ENCODE results near the gene INPP5E. TPM values are rescaled to one million over a fixed set of nuclear protein-coding genes. Genes with fewer than 3 reads are reported as not detected.

Gene INPP5E
- total RNA-seq, 1 experiment from 2014 or later: 11.3 TPM

GRCh38 chr9:136443687-136444086 is 4.0 kb upstream of the INPP5E start:
- Mint-ChIP-seq H3K36me3 (ENCODE audit: insufficient read depth, unreplicated experiment) (peaks cover 71% of the 10 kb centered on the region), H3K9me3 (ENCODE audit: low read depth, unreplicated experiment) (no peaks in the 10 kb centered on the region), H3K4me1 (ENCODE audit: low read depth, unreplicated experiment) (no peaks in the 10 kb centered on the region), H3K27me3 (ENCODE audit: unreplicated experiment) (no peaks in the 10 kb centered on the region), H3K4me3 (ENCODE audit: low read depth, unreplicated experiment) (no peak overlapping the region), H3K27ac (ENCODE audit: unreplicated experiment) (no peak overlapping the region)
- intact Hi-C loops (cut with micrococcal nuclease; ENCODE audit: unreplicated experiment): no loop called here
- TF ChIP-seq, protein P1, sequence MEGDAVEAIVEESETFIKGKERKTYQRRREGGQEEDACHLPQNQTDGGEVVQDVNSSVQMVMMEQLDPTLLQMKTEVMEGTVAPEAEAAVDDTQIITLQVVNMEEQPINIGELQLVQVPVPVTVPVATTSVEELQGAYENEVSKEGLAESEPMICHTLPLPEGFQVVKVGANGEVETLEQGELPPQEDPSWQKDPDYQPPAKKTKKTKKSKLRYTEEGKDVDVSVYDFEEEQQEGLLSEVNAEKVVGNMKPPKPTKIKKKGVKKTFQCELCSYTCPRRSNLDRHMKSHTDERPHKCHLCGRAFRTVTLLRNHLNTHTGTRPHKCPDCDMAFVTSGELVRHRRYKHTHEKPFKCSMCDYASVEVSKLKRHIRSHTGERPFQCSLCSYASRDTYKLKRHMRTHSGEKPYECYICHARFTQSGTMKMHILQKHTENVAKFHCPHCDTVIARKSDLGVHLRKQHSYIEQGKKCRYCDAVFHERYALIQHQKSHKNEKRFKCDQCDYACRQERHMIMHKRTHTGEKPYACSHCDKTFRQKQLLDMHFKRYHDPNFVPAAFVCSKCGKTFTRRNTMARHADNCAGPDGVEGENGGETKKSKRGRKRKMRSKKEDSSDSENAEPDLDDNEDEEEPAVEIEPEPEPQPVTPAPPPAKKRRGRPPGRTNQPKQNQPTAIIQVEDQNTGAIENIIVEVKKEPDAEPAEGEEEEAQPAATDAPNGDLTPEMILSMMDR (IDR thresholded peaks at IDR 0.05; ENCODE audit: unreplicated experiment): no peak
- DNase-seq: no peak
- CTCF ChIA-PET: no interaction called here
- no TSS peak for BruUV-seq (replicated peaks)

DNA sequence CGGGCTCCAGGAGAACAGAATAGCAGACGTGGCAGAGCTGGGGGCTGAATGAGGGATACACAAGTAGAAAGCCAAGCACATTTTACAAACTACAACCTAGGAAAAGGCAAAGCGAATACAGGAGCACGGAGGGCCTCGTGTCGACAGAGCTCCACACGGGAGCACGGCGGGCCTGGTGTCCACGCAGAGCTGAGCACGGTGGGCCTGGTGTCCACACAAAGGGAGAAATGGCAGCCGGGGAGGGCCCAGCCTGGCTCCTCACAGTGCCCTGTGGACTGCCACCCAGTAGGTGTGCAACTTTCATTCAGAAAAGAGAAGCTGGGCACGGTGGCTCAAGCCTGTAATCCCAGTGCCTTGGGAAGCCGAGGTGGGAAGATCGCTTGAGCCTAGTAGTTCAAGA is 3.4 kb upstream of the INPP5E start:
- H3K9me3 Mint-ChIP-seq (ENCODE audit: low read depth, unreplicated experiment): no peaks in the 10 kb centered on the region
- no peaks in the 10 kb centered on the region for H3K27me3 Mint-ChIP-seq (ENCODE audit: unreplicated experiment)
- H3K27ac Mint-ChIP-seq (ENCODE audit: unreplicated experiment): no peak overlapping the region
- CTCF ChIA-PET: no interaction called here
- no peak overlapping the region for H3K4me3 Mint-ChIP-seq (ENCODE audit: low read depth, unreplicated experiment)
- no TSS peak for BruUV-seq (replicated peaks)
- H3K36me3 Mint-ChIP-seq (ENCODE audit: insufficient read depth, unreplicated experiment): peaks cover 71% of the 10 kb centered on the region
- no peak for DNase-seq
- H3K4me1 Mint-ChIP-seq (ENCODE audit: low read depth, unreplicated experiment): no peaks in the 10 kb centered on the region
- TF ChIP-seq, protein P1 (IDR thresholded peaks at IDR 0.05; ENCODE audit: unreplicated experiment): no peak
- intact Hi-C loops (cut with micrococcal nuclease; ENCODE audit: unreplicated experiment): no loop called here

- Mint-ChIP-seq H3K9me3 (ENCODE audit: low read depth, unreplicated experiment) (no peaks in the 10 kb centered on the region), H3K4me3 (ENCODE audit: low read depth, unreplicated experiment) (no peak overlapping the region), H3K36me3 (ENCODE audit: insufficient read depth, unreplicated experiment) (peaks cover 70% of the 10 kb centered on the region), H3K27me3 (ENCODE audit: unreplicated experiment) (no peaks in the 10 kb centered on the region), H3K27ac (ENCODE audit: unreplicated experiment) (no peak overlapping the region), H3K4me1 (ENCODE audit: low read depth, unreplicated experiment) (peaks cover 1% of the 10 kb centered on the region)
- intact Hi-C loops (cut with micrococcal nuclease; ENCODE audit: unreplicated experiment): no loop called here
- CTCF ChIA-PET: no interaction called here
- TF ChIP-seq, protein P1 (IDR thresholded peaks at IDR 0.05; ENCODE audit: unreplicated experiment): no peak
- no peak for DNase-seq
- no TSS peak for BruUV-seq (replicated peaks)
Observed at GRCh38 chr9:136442265-136442664, 2.6 kb upstream of the INPP5E start.

DNA sequence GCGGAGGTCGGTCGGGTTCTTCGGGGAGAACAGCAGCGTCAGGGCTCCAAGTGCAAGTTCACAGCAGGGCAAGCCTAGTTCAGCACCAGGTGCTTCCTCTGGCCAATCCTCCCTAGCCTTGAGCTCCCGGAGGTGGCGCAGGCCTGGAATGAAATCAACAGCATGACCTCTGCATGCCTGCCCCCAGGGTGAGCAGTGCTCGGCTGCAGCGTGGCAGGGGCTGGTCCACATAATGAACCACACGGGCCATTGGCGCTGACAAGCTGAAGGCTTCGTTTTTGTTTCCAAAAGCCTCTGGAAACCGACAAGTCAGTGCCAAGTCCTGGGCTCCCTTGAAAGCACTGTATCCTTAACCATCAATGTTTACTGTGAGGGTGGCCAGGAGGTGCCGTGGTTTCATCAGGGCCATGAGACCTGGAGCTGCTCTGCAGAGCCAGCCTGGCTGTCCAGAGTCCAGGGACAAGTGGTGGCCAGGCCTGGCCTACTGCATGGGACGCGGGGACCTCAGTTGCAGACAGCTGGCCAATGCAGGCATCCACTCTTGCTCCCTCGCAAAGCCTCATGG is 2.1 kb upstream of the INPP5E start:
- CTCF ChIA-PET: no interaction called here
- intact Hi-C loops (cut with micrococcal nuclease; ENCODE audit: unreplicated experiment): no loop called here
- TF ChIP-seq, protein P1 (IDR thresholded peaks at IDR 0.05; ENCODE audit: unreplicated experiment): no peak
- no TSS peak for BruUV-seq (replicated peaks)
- H3K4me1 Mint-ChIP-seq (ENCODE audit: low read depth, unreplicated experiment): peaks cover 6% of the 10 kb centered on the region
- H3K27ac Mint-ChIP-seq (ENCODE audit: unreplicated experiment): no peak overlapping the region
- DNase-seq: no peak
- peaks cover 67% of the 10 kb centered on the region for H3K36me3 Mint-ChIP-seq (ENCODE audit: insufficient read depth, unreplicated experiment)
- no peaks in the 10 kb centered on the region for H3K9me3 Mint-ChIP-seq (ENCODE audit: low read depth, unreplicated experiment)
- no peaks in the 10 kb centered on the region for H3K27me3 Mint-ChIP-seq (ENCODE audit: unreplicated experiment)
- H3K4me3 Mint-ChIP-seq (ENCODE audit: low read depth, unreplicated experiment): no peak overlapping the region
